ENCODE measurements around the gene SHANK3.

SHANK3 gene

DNA sequence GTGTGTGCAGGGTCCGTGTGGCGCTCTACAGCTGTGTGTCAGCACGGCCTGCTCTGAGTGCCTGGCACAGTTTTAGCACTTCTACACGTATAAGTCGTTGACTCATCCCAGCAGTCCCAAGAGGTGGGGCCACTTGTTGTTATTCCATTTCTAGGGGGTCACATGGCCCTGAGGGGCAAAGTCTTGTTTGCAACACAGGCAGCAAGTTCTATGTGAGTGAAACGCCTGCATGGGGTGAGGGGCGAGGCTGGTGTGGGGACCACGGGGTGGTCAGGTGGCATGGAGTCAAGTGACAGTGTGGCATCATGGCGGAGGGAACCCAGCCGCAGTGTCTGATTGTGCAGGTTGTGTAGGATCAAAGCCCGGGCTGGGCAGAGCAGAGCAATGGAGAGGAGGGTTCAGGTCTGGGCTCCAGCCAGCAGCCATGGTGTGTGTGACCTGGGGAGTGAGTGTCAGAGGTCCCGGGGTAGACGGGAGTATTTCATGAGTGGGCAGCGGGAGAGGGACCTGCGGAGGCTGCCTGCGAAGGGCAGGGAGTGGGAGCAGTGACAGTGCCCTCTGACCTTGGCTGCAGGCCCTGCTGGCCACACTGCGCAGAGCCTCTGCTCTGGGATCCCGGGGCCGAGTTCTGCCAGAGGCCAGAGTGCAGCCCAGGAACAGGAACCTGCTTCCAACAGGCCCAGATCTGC is 27.9 kb downstream of the SHANK3 start:
- no peak for FAIRE-seq

GRCh38 chr22:50701076-50701419 is 28.4 kb downstream of the SHANK3 start:
- no peak for FAIRE-seq

- FAIRE-seq, result no peak
These were observed 29.0 kb downstream of the SHANK3 start for GRCh38 chr22:50701428-50702154.

DNA sequence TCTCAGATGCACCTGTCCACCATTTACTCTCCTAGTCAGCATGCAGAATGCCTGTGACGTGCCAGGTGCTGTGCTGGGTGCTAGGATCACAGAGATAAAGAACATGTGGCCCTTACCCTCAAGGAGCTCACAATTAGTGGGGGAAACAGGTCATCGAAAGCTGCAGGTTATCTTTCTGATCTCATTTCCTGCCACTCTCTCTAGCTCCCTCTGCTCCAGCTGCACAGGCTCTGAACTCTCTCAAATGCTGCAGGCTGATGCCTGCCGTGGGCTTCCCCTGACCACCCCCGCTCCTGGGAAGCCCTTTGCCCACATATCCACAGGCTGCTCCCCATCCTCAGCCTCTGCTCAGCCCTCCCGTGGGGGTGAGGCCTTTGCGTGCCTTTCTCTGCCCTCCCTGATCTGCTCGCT is 29.6 kb downstream of the SHANK3 start:
- FAIRE-seq, result no peak

- no peak for FAIRE-seq
These were observed 30.4 kb downstream of the SHANK3 start for GRCh38 chr22:50702821-50703725.

- FAIRE-seq, result no peak
These were observed 31.3 kb downstream of the SHANK3 start for GRCh38 chr22:50703726-50704509.

GRCh38 chr22:50704510-50705218 is 32.0 kb downstream of the SHANK3 start:
- FAIRE-seq, result no peak

- FAIRE-seq, result no peak
These were observed 32.6 kb downstream of the SHANK3 start for GRCh38 chr22:50705219-50705691.

GRCh38 chr22:50705851-50706351 is 33.3 kb downstream of the SHANK3 start:
- no peak for FAIRE-seq

GRCh38 chr22:50706481-50707125 is 34.0 kb downstream of the SHANK3 start:
- no peak for FAIRE-seq

DNA sequence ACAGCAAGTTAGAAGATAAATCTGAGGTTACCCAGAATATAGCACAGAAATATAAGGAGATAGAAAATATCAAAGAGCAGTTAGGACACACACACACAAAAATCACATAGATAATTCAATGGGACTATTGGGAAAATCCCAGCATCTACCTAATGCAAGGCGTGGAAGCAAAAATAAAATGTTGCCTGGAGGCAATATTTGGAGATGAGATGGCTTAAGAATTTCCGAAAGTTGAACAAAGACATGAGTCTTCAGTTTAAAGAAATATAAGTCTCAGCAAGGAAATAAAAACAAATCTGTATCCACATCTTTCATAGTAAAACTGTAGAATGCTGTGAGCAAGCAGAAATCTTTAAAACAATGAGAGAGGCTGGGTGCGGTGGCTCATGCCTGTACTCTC is 35.9 kb downstream of the SHANK3 start:
- no peak for FAIRE-seq

DNA sequence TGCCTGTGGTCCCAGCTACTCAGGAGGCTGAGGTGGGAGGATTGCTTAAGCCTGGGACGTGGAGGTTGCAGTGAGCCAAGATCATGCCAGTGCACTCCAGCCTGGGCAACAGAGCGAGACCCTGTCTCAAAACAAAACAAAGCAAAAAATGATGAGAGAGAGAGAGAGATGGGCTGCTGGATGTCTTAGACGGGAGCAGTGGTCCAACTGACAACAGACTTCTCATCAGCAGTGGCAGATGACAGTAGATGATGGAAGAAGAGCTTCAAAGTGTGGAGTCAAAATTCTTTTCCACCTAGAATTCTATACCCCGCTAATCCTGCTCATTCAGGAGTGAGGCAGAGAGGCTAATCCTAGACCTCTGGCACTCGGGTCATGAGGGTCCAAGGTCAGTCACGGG is 36.4 kb downstream of the SHANK3 start:
- no peak for FAIRE-seq

DNA sequence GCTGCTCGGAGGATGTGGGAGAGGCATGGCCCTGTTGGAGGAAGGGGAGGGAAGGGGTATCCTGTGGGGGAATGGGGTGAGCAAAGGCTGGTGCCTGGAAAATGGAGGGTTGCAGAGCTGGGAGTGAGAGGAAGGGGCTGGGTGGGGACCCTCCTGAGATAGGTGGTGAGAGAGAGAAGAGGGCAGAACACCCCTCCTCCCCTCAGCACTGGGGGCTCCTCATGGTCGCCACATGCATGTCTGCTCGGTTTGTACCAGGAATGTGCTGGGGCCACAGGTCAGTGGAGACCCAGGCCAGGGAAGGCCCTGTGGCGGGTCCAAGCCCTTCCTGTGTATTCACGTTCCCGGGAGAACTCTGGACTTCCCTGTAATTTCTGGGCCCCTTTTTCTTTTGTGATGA is 37.6 kb downstream of the SHANK3 start:
- no peak for FAIRE-seq

GRCh38 chr22:50710886-50711285 is 38.3 kb downstream of the SHANK3 start:
- no peak for FAIRE-seq

DNA sequence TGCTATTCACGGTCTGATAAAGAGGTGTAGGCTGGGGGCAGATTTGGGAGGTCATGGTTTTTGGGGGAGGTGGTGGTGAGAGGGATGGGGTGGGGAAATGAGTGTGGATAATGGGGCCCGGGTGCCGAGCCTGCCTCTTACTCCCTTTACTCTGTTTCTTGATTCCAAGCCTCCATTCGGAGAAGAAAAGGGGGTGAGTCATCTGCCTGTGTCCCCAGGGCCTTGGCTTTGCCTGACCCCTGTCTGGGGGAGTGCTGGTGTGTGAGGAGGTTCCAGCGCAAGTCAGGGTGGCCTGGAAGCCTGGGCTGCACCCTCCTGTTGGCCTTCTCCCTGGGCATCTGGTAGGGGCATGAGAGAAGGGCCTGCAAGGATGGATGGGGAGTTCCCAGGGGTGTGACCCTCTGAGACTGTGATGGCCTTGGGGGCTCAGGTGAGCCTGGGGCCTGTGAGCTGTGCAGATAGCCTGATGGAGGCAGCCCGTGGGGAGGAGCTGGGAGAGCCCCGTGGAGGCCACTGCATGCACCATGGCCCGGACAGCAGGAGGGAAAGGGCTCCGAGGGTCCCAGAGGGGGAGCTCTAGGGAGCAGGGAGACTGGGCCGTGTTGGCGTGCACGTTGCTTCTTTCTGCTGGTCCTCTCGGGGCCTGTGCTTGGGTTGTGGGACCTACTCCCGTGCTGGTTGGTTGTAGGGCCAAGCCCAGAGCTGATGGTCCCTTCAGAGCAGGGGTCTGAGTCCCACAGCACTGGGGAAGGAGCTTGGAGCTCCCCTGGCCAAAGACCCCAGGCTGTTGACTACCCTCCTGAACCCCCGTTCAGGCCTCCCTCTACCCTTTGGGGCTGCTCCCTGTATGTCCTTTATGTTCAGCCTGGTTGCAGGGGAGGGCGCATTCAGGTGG is 39.1 kb downstream of the SHANK3 start:
- FAIRE-seq, result no peak

GRCh38 chr22:50712341-50713007 is 39.9 kb downstream of the SHANK3 start:
- no peak for FAIRE-seq

DNA sequence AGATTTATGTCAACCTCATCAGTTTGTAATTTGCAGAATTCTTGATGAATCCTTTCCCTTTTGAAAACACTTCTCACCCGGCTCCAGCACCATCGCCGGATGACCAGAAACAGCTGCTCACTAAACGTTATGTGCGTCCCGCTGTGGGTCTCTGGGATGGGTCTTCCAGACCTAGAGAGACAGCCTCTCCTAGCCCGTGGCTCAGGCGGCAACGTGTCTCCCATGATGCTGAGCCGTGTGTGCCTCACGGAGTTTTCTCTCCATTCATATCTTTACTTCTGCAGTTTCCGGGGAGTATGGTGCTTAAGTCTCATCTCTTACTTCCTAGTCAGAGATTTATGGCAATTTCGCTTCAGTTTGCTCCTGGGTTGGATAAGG is 40.4 kb downstream of the SHANK3 start:
- FAIRE-seq, result no peak

GRCh38 chr22:50713571-50714056 is 41.0 kb downstream of the SHANK3 start:
- FAIRE-seq, result no peak

DNA sequence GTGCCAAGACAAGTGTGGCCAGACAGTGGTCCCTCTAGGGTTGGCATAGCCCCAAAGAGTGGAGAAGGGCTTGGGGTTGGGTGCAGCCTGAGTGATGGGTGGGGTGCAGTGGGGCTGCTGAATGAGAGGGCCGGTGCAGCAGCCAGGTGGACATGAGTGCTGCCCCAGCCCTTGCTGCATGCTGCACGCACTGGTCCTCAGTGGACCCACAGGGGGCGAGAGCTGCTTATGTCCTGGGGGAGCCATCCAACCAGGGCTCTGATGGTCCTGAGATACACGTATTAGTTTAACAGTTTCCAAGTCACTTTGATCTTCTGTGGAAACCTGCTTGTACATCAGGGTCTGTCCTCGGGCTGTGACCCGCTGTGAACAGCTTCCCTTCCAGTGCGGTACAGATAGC is 41.5 kb downstream of the SHANK3 start:
- no peak for FAIRE-seq
